Measurements from ENCODE around the gene CARS1.

DNA sequence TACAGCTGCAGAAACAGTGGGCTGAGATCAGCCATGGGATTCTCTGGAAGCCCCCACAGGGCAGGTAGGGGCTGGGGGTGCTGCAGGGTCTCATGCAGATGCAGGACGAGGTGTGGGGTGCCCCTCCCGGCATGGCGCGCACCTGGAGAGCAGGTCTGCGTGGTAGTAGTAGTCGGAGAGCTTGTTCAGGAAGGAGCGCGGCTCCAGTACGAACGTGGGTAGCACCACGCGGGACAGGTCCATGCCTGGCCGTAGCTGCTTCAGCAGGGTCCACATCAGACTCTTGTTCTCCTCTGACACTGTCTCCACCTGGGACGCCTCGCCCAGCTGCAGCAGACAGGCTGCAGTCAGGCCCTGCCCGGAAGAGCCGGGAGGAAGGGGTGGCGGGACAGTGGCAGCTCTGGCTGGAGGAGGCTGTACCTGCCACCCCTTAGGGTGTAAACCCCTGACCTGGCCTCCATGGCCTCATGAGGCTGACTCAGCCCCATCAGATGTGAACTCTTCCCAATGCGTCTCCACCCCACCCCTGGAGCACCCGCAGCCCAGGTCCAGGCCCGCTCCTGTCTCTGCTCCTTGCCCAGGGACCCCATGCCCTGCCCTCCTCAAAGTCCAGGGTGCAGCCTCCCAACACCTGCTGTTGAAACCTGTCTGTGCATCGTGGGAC lies 47.0 kb upstream of the CARS1 start:
- TF ChIP-seq, protein P1, sequence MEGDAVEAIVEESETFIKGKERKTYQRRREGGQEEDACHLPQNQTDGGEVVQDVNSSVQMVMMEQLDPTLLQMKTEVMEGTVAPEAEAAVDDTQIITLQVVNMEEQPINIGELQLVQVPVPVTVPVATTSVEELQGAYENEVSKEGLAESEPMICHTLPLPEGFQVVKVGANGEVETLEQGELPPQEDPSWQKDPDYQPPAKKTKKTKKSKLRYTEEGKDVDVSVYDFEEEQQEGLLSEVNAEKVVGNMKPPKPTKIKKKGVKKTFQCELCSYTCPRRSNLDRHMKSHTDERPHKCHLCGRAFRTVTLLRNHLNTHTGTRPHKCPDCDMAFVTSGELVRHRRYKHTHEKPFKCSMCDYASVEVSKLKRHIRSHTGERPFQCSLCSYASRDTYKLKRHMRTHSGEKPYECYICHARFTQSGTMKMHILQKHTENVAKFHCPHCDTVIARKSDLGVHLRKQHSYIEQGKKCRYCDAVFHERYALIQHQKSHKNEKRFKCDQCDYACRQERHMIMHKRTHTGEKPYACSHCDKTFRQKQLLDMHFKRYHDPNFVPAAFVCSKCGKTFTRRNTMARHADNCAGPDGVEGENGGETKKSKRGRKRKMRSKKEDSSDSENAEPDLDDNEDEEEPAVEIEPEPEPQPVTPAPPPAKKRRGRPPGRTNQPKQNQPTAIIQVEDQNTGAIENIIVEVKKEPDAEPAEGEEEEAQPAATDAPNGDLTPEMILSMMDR (conservative IDR thresholded peaks at IDR 0.05; ENCODE audit: low read depth in 2 of 2), result no peak
- TF ChIP-seq, protein P2, sequence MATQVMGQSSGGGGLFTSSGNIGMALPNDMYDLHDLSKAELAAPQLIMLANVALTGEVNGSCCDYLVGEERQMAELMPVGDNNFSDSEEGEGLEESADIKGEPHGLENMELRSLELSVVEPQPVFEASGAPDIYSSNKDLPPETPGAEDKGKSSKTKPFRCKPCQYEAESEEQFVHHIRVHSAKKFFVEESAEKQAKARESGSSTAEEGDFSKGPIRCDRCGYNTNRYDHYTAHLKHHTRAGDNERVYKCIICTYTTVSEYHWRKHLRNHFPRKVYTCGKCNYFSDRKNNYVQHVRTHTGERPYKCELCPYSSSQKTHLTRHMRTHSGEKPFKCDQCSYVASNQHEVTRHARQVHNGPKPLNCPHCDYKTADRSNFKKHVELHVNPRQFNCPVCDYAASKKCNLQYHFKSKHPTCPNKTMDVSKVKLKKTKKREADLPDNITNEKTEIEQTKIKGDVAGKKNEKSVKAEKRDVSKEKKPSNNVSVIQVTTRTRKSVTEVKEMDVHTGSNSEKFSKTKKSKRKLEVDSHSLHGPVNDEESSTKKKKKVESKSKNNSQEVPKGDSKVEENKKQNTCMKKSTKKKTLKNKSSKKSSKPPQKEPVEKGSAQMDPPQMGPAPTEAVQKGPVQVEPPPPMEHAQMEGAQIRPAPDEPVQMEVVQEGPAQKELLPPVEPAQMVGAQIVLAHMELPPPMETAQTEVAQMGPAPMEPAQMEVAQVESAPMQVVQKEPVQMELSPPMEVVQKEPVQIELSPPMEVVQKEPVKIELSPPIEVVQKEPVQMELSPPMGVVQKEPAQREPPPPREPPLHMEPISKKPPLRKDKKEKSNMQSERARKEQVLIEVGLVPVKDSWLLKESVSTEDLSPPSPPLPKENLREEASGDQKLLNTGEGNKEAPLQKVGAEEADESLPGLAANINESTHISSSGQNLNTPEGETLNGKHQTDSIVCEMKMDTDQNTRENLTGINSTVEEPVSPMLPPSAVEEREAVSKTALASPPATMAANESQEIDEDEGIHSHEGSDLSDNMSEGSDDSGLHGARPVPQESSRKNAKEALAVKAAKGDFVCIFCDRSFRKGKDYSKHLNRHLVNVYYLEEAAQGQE (IDR thresholded peaks at IDR 0.05; ENCODE audit: unreplicated experiment), result no peak
- TF ChIP-seq, protein P3, sequence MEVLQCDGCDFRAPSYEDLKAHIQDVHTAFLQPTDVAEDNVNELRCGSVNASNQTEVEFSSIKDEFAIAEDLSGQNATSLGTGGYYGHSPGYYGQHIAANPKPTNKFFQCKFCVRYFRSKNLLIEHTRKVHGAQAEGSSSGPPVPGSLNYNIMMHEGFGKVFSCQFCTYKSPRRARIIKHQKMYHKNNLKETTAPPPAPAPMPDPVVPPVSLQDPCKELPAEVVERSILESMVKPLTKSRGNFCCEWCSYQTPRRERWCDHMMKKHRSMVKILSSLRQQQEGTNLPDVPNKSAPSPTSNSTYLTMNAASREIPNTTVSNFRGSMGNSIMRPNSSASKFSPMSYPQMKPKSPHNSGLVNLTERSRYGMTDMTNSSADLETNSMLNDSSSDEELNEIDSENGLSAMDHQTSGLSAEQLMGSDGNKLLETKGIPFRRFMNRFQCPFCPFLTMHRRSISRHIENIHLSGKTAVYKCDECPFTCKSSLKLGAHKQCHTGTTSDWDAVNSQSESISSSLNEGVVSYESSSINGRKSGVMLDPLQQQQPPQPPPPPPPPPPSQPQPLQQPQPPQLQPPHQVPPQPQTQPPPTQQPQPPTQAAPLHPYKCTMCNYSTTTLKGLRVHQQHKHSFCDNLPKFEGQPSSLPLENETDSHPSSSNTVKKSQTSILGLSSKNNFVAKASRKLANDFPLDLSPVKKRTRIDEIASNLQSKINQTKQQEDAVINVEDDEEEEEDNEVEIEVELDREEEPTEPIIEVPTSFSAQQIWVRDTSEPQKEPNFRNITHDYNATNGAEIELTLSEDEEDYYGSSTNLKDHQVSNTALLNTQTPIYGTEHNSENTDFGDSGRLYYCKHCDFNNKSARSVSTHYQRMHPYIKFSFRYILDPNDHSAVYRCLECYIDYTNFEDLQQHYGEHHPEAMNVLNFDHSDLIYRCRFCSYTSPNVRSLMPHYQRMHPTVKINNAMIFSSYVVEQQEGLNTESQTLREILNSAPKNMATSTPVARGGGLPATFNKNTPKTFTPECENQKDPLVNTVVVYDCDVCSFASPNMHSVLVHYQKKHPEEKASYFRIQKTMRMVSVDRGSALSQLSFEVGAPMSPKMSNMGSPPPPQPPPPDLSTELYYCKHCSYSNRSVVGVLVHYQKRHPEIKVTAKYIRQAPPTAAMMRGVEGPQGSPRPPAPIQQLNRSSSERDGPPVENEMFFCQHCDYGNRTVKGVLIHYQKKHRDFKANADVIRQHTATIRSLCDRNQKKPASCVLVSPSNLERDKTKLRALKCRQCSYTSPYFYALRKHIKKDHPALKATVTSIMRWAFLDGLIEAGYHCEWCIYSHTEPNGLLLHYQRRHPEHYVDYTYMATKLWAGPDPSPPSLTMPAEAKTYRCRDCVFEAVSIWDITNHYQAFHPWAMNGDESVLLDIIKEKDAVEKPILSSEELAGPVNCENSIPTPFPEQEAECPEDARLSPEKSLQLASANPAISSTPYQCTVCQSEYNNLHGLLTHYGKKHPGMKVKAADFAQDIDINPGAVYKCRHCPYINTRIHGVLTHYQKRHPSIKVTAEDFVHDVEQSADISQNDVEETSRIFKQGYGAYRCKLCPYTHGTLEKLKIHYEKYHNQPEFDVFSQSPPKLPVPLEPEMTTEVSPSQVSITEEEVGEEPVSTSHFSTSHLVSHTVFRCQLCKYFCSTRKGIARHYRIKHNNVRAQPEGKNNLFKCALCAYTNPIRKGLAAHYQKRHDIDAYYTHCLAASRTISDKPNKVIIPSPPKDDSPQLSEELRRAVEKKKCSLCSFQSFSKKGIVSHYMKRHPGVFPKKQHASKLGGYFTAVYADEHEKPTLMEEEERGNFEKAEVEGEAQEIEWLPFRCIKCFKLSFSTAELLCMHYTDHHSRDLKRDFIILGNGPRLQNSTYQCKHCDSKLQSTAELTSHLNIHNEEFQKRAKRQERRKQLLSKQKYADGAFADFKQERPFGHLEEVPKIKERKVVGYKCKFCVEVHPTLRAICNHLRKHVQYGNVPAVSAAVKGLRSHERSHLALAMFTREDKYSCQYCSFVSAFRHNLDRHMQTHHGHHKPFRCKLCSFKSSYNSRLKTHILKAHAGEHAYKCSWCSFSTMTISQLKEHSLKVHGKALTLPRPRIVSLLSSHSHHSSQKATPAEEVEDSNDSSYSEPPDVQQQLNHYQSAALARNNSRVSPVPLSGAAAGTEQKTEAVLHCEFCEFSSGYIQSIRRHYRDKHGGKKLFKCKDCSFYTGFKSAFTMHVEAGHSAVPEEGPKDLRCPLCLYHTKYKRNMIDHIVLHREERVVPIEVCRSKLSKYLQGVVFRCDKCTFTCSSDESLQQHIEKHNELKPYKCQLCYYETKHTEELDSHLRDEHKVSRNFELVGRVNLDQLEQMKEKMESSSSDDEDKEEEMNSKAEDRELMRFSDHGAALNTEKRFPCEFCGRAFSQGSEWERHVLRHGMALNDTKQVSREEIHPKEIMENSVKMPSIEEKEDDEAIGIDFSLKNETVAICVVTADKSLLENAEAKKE (CRISPR knock-in tag; IDR thresholded peaks at IDR 0.05), result no peak

Measured in GM23338 (cell line).